HEK293 (cell line): ENCODE data around the gene NUAK1.

ENCODE experiments used
- CTCF ChIA-PET: fragments of 350-600 bp; formaldehyde crosslinking; extraction: SDS; loops from one replicate; lab custom pipeline; 2021; ENCODE audit warnings: antibody characterized with exemption; lab: Yijun Ruan, JAX
- POLR2A ChIA-PET: fragments of 300-600 bp; formaldehyde crosslinking; extraction: SDS; loops from one replicate; lab custom pipeline; 2020; ENCODE audit warnings: antibody characterized with exemption, inconsistent platforms; lab: Yijun Ruan, JAX
- H3K27ac ChIP-seq: fragments of 200-500 bp; sonication (Bioruptor generic); 2 replicates; pipeline ENCODE4 v1.5.1; 2014; ENCODE audit warnings: low read depth, low read length, control low read depth, inconsistent platforms; ENCODE audit errors: extremely low read depth
- H3K36me3 ChIP-seq, 2 experiments: fragments of 200-500 bp in 1 of 2; sonication (Bioruptor generic) in 1 of 2; 1 replicate in 1 of 2; 2 replicates in 1 of 2; pipeline ENCODE4 v1.5.1; 2014 to 2017; ENCODE audit warnings: inconsistent platforms in 2 of 2, low read length in 2 of 2; ENCODE audit not compliant: control insufficient read depth in 2 of 2, insufficient read depth in 1 of 2
- H3K4me1 ChIP-seq: fragments of 200-500 bp; sonication (Bioruptor generic); 2 replicates; pipeline ENCODE4 v1.5.1; 2014; ENCODE audit warnings: mild to moderate bottlenecking, low read length, inconsistent platforms; ENCODE audit not compliant: control insufficient read depth, insufficient read depth
- H3K4me3 ChIP-seq: 2 replicates; pipeline ENCODE4 v1.5.1; 2011; ENCODE audit warnings: low read depth, mild to moderate bottlenecking, control low read depth, low read length, moderate library complexity
- H3K9me3 ChIP-seq: fragments of 200-500 bp; sonication (Bioruptor generic); 2 replicates; pipeline ENCODE4 v1.5.1; 2014; ENCODE audit warnings: low read depth, low read length, inconsistent platforms; ENCODE audit not compliant: control insufficient read depth, insufficient read depth
- AEBP2 ChIP-seq: fragments of 450-650 bp; formaldehyde crosslinking; IDR thresholded peaks from 2 replicates; pipeline ENCODE4 v1.5.1; 2016; ENCODE audit warnings: missing biosample characterization, missing genetic modification characterization, borderline replicate concordance
- KLF7 ChIP-seq: fragments of 450-650 bp; formaldehyde crosslinking; IDR thresholded peaks from 2 replicates; pipeline ENCODE4 v1.5.1; 2016; ENCODE audit warnings: missing biosample characterization, missing genetic modification characterization, borderline replicate concordance
- ZBTB20 ChIP-seq: fragments of 450-650 bp; formaldehyde crosslinking; IDR thresholded peaks from 2 replicates; pipeline ENCODE4 v1.5.1; 2016; ENCODE audit warnings: missing biosample characterization, missing genetic modification characterization
- ZBTB21 ChIP-seq: fragments of 450-650 bp; formaldehyde crosslinking; IDR thresholded peaks from 2 replicates; pipeline ENCODE4 v1.5.1; 2017; ENCODE audit warnings: missing biosample characterization, missing genetic modification characterization
- ZNF132 ChIP-seq: fragments of 450-650 bp; formaldehyde crosslinking; IDR thresholded peaks from 2 replicates; pipeline ENCODE4 v1.5.1; 2017; ENCODE audit warnings: missing biosample characterization, missing genetic modification characterization, borderline replicate concordance
- ZNF157 ChIP-seq: fragments of 450-650 bp; formaldehyde crosslinking; IDR thresholded peaks from 2 replicates; pipeline ENCODE4 v1.5.1; 2016; ENCODE audit warnings: missing biosample characterization, missing genetic modification characterization
- ZNF202 ChIP-seq: fragments of 450-650 bp; formaldehyde crosslinking; IDR thresholded peaks from 2 replicates; pipeline ENCODE4 v1.5.1; 2016; ENCODE audit warnings: missing biosample characterization, missing genetic modification characterization, borderline replicate concordance
- ZNF24 ChIP-seq: fragments of 450-650 bp; formaldehyde crosslinking; IDR thresholded peaks from 2 replicates; pipeline ENCODE4 v1.5.1; 2016; ENCODE audit warnings: missing biosample characterization, missing genetic modification characterization
- ZNF335 ChIP-seq: fragments of 450-650 bp; formaldehyde crosslinking; conservative IDR thresholded peaks from 2 replicates; pipeline ENCODE4 v1.5.1; 2016; ENCODE audit warnings: missing biosample characterization, missing genetic modification characterization
- ZNF366 ChIP-seq: fragments of 450-650 bp; formaldehyde crosslinking; conservative IDR thresholded peaks from 2 replicates; pipeline ENCODE4 v1.5.1; 2016; ENCODE audit warnings: missing biosample characterization, missing genetic modification characterization
- ZNF394 ChIP-seq: fragments of 450-650 bp; formaldehyde crosslinking; IDR thresholded peaks from 2 replicates; pipeline ENCODE4 v1.5.1; 2016; ENCODE audit warnings: missing biosample characterization, missing genetic modification characterization, mild to moderate bottlenecking, moderate library complexity, borderline replicate concordance
- ZNF416 ChIP-seq: fragments of 450-650 bp; formaldehyde crosslinking; IDR thresholded peaks from 2 replicates; pipeline ENCODE4 v1.5.1; 2016; ENCODE audit warnings: missing biosample characterization, missing genetic modification characterization
- ZNF513 ChIP-seq: fragments of 450-650 bp; IDR thresholded peaks from 2 replicates; pipeline ENCODE4 v1.5.1; 2018; ENCODE audit warnings: missing biosample characterization, missing genetic modification characterization
- ZNF529 ChIP-seq: fragments of 450-650 bp; formaldehyde crosslinking; IDR thresholded peaks from 2 replicates; pipeline ENCODE4 v1.5.1; 2017; ENCODE audit warnings: missing genetic modification characterization, missing biosample characterization; ENCODE audit not compliant: insufficient replicate concordance
- ZNF548 ChIP-seq: fragments of 450-650 bp; formaldehyde crosslinking; IDR thresholded peaks from 2 replicates; pipeline ENCODE4 v1.5.1; 2016; ENCODE audit warnings: missing biosample characterization, missing genetic modification characterization
- ZNF558 ChIP-seq: fragments of 450-650 bp; formaldehyde crosslinking; IDR thresholded peaks from 2 replicates; pipeline ENCODE4 v1.5.1; 2016; ENCODE audit warnings: missing biosample characterization, missing genetic modification characterization
- ZNF560 ChIP-seq: fragments of 450-650 bp; formaldehyde crosslinking; IDR thresholded peaks from 2 replicates; pipeline ENCODE4 v1.5.1; 2017; ENCODE audit warnings: missing biosample characterization, missing genetic modification characterization, borderline replicate concordance
- ZNF580 ChIP-seq: fragments of 450-650 bp; formaldehyde crosslinking; IDR thresholded peaks from 2 replicates; pipeline ENCODE4 v1.5.1; 2016; ENCODE audit warnings: missing biosample characterization, missing genetic modification characterization
- ZNF600 ChIP-seq: fragments of 450-650 bp; formaldehyde crosslinking; IDR thresholded peaks from 2 replicates; pipeline ENCODE4 v1.5.1; 2016; ENCODE audit warnings: missing biosample characterization, missing genetic modification characterization
- ZNF610 ChIP-seq: fragments of 450-650 bp; formaldehyde crosslinking; IDR thresholded peaks from 2 replicates; pipeline ENCODE4 v1.5.1; 2016; ENCODE audit warnings: missing biosample characterization, missing genetic modification characterization, borderline replicate concordance
- ZNF626 ChIP-seq: fragments of 450-650 bp; sonication (Bioruptor Pico); formaldehyde crosslinking; IDR thresholded peaks from 2 replicates; pipeline ENCODE4 v1.5.1; 2018; ENCODE audit warnings: missing biosample characterization, missing genetic modification characterization, inconsistent platforms
- ZNF664 ChIP-seq: fragments of 450-650 bp; formaldehyde crosslinking; IDR thresholded peaks from 2 replicates; pipeline ENCODE4 v1.5.1; 2016; ENCODE audit warnings: missing biosample characterization, missing genetic modification characterization
- ZSCAN30 ChIP-seq: fragments of 450-650 bp; IDR thresholded peaks from 2 replicates; pipeline ENCODE4 v1.5.1; 2018; ENCODE audit warnings: missing biosample characterization, mild to moderate bottlenecking, missing genetic modification characterization, moderate library complexity
- TF ChIP-seq, protein P1 (sequence below): fragments of 450-650 bp; formaldehyde crosslinking; IDR thresholded peaks from 2 replicates; pipeline ENCODE4 v1.5.1; 2016; ENCODE audit warnings: missing biosample characterization, missing genetic modification characterization

NUAK1 gene

DNA sequence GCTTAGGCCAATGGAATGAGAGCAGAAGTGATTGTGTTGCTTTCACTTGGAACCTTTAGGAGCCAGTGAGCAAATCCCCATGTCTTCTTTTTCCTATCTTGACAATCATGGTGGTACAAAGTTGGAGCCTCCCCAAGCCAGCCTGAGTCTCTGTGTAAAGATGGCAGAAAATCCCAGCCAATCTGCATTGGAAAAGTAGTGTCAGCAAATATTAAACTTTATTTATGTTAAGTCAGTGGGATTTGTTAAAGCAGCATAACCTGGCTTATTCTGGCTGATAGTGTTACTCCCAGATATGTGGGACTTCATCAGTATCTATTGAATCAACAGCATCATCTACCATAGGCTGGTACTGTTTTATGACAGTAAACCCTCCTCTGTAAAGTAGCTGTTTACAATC is 2.2 kb upstream of the NUAK1 start:
- Histone ChIP-seq H3K4me3 (no peak overlapping the region), H3K27ac (no peak overlapping the region), H3K36me3 (no peaks in the 10 kb centered on the region), H3K4me1 (peaks cover 30% of the 10 kb centered on the region), H3K9me3 (no peaks in the 10 kb centered on the region)
- TF ChIP-seq ZNF529 (tag by site-specific recombination) (no peak), ZNF157 (tag by site-specific recombination) (no peak), KLF7 (tag by site-specific recombination) (no peak), ZNF560 (tag by site-specific recombination) (no peak)
- ChIA-PET POLR2A (no interaction called here), CTCF (interaction anchor here (0.6 to 1.1 kb wide), 3 partner anchors 33 to 708 kb away, joined by 3 read pairs; no protein-coding TSS in a partner anchor)

- H3K9me3 ChIP-seq: no peaks in the 10 kb centered on the region
- H3K4me1 ChIP-seq: peaks cover 30% of the 10 kb centered on the region
- TF ChIP-seq ZNF202 (tag by site-specific recombination): no peak
- TF ChIP-seq ZNF600 (tag by site-specific recombination): peak; percentile 46; the same call in 1 of the 2 replicates
- no peak for TF ChIP-seq ZNF580 (tag by site-specific recombination)
- TF ChIP-seq ZNF548: peak; percentile 77
- no peak overlapping the region for H3K4me3 ChIP-seq
- H3K27ac ChIP-seq: peak overlapping the region; percentile 98; the same call in 1 of the 2 replicates
- POLR2A ChIA-PET: no interaction called here
- CTCF ChIA-PET: interaction anchor here (0.6 to 1.1 kb wide), 2 partner anchors 32 to 84 kb away, joined by 3 read pairs; no protein-coding TSS in a partner anchor
- H3K36me3 ChIP-seq: no peaks in the 10 kb centered on the region
Measured at GRCh38 chr12:106140223-106140986, 1.7 kb upstream of the NUAK1 start.

GRCh38 chr12:106139422-106140171 is 843 bp upstream of the NUAK1 start:
- ChIA-PET CTCF (interaction anchor here (0.5 to 6.2 kb wide), 5 partner anchors 10 to 720 kb away, joined by 3 to 55 read pairs (median 4); no protein-coding TSS in a partner anchor), POLR2A (interaction anchor here (0.6 to 2.2 kb wide), 9 partner anchors 9 to 838 kb away, joined by 3 to 15 read pairs (median 4); no protein-coding TSS in a partner anchor)
- Histone ChIP-seq H3K4me1 (peaks cover 26% of the 10 kb centered on the region), H3K9me3 (no peaks in the 10 kb centered on the region), H3K36me3 (no peaks in the 10 kb centered on the region), H3K27ac (peak overlapping the region; percentile 98), H3K4me3 (peak overlapping the region; percentile 84)
- no peak for TF ChIP-seq ZNF610 (tag by site-specific recombination)
- TF ChIP-seq ZSCAN30 (tag by site-specific recombination): no peak; the same call in 1 of the 2 replicates
- 0 out of 2 replicates have a peak, but pooled peaks have one; percentile 27 for TF ChIP-seq ZBTB21
- no peak for TF ChIP-seq ZNF416 (tag by site-specific recombination)
- 0 out of 2 replicates have a peak, but pooled peaks have one; percentile 22 for TF ChIP-seq ZNF513 (tag by site-specific recombination)
- TF ChIP-seq ZNF664 (tag by site-specific recombination): no peak
- TF ChIP-seq, protein P1, sequence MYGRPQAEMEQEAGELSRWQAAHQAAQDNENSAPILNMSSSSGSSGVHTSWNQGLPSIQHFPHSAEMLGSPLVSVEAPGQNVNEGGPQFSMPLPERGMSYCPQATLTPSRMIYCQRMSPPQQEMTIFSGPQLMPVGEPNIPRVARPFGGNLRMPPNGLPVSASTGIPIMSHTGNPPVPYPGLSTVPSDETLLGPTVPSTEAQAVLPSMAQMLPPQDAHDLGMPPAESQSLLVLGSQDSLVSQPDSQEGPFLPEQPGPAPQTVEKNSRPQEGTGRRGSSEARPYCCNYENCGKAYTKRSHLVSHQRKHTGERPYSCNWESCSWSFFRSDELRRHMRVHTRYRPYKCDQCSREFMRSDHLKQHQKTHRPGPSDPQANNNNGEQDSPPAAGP: no peak; the same call in none of the 2 replicates
- TF ChIP-seq ZNF24 (tag by site-specific recombination): no peak
- TF ChIP-seq ZNF132 (tag by site-specific recombination): no peak
- TF ChIP-seq ZBTB20 (tag by site-specific recombination): peak; percentile 38; the same call in 1 of the 2 replicates
- TF ChIP-seq KLF7 (tag by site-specific recombination): no peak
- 0 out of 2 replicates have a peak, but pooled peaks have one; percentile 22 for TF ChIP-seq ZNF335 (tag by site-specific recombination)
- no peak for TF ChIP-seq ZNF558 (tag by site-specific recombination)
- 0 out of 2 replicates have a peak, but pooled peaks have one; percentile 12 for TF ChIP-seq ZNF366 (tag by site-specific recombination)
- TF ChIP-seq ZNF626 (tag by site-specific recombination): 0 out of 2 replicates have a peak, but pooled peaks have one; percentile 23
- no peak for TF ChIP-seq AEBP2
- no peak; the same call in 1 of the 2 replicates for TF ChIP-seq ZNF394 (tag by site-specific recombination)
